Ovary (tissue), 3 donors: Measurements from ENCODE around the gene ASB10.

Experiments
- EP300 ChIP-seq: sonication (generic); formaldehyde crosslinking; IDR thresholded peaks from one replicate; pipeline ENCODE4 v1.6.1; 2017; ENCODE audit warnings: antibody characterized with exemption
- POLR2A ChIP-seq: fragments of 450-650 bp; IDR thresholded peaks from one replicate; pipeline ENCODE4 v1.6.1; 2017; ENCODE audit warnings: antibody characterized with exemption, mild to moderate bottlenecking, moderate library complexity
- TF ChIP-seq, protein P1 (sequence below), 3 donors: fragments of 450-650 bp in 2 of 3; fragments of 200-600 bp in 1 of 3; IDR thresholded peaks; one replicate each; pipeline versions ENCODE4 v1.5.1 to v1.8.0; 2016 to 2022; ENCODE audit warnings: antibody characterized with exemption in 3 of 3, mild to moderate bottlenecking in 1 of 3
- donor health status: DM: no; HTN: no; CAD: no.

DNA sequence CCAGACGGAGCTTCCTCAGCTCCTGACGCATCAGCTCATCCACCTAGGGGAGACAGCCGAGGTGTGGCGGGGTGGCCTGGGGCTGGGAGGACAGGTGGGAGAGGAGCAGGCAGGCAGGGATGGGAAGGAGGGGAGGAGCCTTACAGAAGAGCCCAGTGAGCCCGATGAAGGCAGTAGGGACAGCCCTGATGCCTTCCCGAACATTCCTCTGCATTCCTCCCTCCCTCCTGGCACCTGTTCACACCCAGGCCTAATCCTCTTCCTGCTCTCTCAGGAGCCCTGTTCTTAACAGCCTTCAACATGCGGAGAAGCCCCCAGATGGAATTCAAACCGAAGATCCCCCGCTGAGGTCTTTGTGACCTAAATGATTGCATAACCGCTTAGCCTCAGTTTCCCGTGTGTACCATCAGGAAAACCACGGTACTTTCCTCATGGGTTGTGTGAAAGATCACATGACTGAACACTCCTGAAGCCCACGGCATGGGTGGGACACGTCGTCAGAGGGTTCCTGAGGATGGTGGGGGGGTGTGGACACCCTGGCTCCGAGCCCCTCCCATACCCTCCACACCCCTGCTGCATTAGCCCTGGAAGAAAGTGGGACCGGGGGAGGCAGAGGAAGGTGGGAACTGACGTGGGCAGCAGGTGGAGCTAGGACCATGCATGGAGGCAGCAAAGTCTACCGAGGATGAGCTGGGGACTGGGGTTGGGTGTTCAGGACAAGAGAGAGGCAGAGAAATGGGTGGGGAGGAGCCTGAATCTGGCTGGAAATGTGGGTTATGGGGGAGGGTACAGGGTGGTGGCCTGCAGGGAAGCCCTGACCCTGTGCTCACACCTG, 8.8 kb upstream of the ASB10 start:
- TF ChIP-seq, protein P1, sequence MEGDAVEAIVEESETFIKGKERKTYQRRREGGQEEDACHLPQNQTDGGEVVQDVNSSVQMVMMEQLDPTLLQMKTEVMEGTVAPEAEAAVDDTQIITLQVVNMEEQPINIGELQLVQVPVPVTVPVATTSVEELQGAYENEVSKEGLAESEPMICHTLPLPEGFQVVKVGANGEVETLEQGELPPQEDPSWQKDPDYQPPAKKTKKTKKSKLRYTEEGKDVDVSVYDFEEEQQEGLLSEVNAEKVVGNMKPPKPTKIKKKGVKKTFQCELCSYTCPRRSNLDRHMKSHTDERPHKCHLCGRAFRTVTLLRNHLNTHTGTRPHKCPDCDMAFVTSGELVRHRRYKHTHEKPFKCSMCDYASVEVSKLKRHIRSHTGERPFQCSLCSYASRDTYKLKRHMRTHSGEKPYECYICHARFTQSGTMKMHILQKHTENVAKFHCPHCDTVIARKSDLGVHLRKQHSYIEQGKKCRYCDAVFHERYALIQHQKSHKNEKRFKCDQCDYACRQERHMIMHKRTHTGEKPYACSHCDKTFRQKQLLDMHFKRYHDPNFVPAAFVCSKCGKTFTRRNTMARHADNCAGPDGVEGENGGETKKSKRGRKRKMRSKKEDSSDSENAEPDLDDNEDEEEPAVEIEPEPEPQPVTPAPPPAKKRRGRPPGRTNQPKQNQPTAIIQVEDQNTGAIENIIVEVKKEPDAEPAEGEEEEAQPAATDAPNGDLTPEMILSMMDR (IDR thresholded peaks at IDR 0.05), result no peak
- TF ChIP-seq POLR2A, result no peak
- TF ChIP-seq EP300, result no peak
